Activated CD8-positive, alpha-beta T cell treated with anti-CD3 and anti-CD28 coated beads for 36 hours (primary cell): ENCODE data around the gene NPAS1. TPM values are rescaled to one million over a fixed set of nuclear protein-coding genes. Genes with fewer than 3 reads are reported as not detected.

Source experiments
- ATAC-seq: fragments of 200-7000 bp; cut with Tn5 transposase; one replicate; pipeline ENCODE4 v1.10.0; 2021; ENCODE audit warnings: mild to moderate bottlenecking, moderate library complexity
- CTCF ChIA-PET: fragments of 350-600 bp; sonication (Branson Sonifier 250); formaldehyde crosslinking; loops from one replicate; lab custom pipeline; 2021; ENCODE audit warnings: antibody characterized with exemption; lab: Charles Lee
- POLR2A ChIA-PET: fragments of 350-600 bp; sonication (Branson Sonifier 250); formaldehyde crosslinking; loops from one replicate; lab custom pipeline; 2021; ENCODE audit warnings: antibody characterized with exemption; lab: Charles Lee
- DNase-seq: peaks from one replicate; pipeline ENCODE4 v3.0.0-alpha.2; 2020
- H3K27ac Mint-ChIP-seq: one replicate; pipeline ENCODE4 v1.8.0; 2021; ENCODE audit warnings: mild to moderate bottlenecking, mixed read lengths
- H3K27me3 Mint-ChIP-seq: one replicate; pipeline ENCODE4 v1.8.0; 2021; ENCODE audit warnings: mixed read lengths
- H3K36me3 Mint-ChIP-seq: one replicate; pipeline ENCODE4 v1.8.0; 2021; ENCODE audit warnings: low read depth, mixed read lengths
- H3K4me1 Mint-ChIP-seq: one replicate; pipeline ENCODE4 v1.8.0; 2021; ENCODE audit warnings: low read depth, mixed read lengths
- H3K4me3 Mint-ChIP-seq: one replicate; pipeline ENCODE4 v1.8.0; 2021; ENCODE audit warnings: mild to moderate bottlenecking, moderate library complexity, mixed read lengths
- H3K9me3 Mint-ChIP-seq: one replicate; pipeline ENCODE4 v1.8.0; 2021; ENCODE audit warnings: mixed read lengths
- intact Hi-C: fragments of 100-400 bp; cut with micrococcal nuclease; formaldehyde crosslinking; loops from one replicate; pipeline ENCODE4 v1.10.0; 2022
- total RNA-seq, 2 experiments: library from RNA; stranded (reverse); gene quantifications; one replicate each; pipeline ENCODE4 v1.2.3, GENCODE V29; 2021
- TF ChIP-seq, protein P1 (sequence below): fragments of 200-600 bp; IDR thresholded peaks from one replicate; pipeline ENCODE4 v1.8.0; 2022; ENCODE audit warnings: antibody characterized with exemption, mild to moderate bottlenecking

NPAS1 gene
- total RNA-seq, 2 experiments from 2014 or later, result 0.27 to 0.65 TPM

DNA sequence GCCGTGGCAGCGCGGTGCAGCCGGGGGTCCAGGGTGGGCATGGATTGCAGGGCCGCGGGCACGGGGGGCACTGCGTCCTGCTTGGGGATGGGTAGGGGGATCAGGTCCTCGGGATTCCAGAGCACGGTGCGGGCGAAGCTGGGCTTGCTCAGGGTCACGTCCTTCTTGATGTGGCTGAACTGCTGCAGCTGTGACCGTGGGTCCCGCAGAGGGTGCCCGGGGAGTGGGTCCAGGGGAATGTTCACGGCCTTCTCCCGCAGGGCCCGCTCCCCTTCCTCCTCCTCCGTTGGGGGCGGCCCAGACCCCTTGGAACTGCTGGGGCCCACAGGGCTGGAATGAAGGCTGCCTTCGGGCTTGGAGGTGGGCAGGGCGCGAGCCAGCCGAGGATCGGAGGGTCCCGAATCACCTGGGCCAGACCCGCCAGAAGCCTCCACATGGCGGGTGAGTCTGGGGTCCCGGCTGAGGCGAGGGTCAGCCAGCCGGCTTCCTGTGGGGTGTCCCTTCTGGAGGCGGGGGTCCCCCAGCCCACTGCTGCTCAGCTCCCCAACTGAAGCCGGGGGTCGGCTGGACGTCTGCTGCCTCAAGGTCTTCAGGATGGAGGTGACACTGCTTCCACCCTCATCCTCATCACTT is 47.7 kb downstream of the NPAS1 start:
- Mint-ChIP-seq H3K27ac (no peak overlapping the region), H3K9me3 (no peaks in the 10 kb centered on the region), H3K4me1 (no peaks in the 10 kb centered on the region), H3K4me3 (no peak overlapping the region), H3K36me3 (peaks cover 31% of the 10 kb centered on the region), H3K27me3 (no peaks in the 10 kb centered on the region)
- intact Hi-C loops, result no loop called here
- DNase-seq (no peak), ATAC-seq (no peak)
- CTCF ChIA-PET, result interaction anchor here (1.2 kb wide), 1 partner anchor 58 kb away, joined by 3 read pairs; no protein-coding TSS in a partner anchor
- POLR2A ChIA-PET, result interaction anchor here (1.1 kb wide), 1 partner anchor 21 kb away, joined by 3 read pairs; no protein-coding TSS in a partner anchor
- TF ChIP-seq, protein P1, sequence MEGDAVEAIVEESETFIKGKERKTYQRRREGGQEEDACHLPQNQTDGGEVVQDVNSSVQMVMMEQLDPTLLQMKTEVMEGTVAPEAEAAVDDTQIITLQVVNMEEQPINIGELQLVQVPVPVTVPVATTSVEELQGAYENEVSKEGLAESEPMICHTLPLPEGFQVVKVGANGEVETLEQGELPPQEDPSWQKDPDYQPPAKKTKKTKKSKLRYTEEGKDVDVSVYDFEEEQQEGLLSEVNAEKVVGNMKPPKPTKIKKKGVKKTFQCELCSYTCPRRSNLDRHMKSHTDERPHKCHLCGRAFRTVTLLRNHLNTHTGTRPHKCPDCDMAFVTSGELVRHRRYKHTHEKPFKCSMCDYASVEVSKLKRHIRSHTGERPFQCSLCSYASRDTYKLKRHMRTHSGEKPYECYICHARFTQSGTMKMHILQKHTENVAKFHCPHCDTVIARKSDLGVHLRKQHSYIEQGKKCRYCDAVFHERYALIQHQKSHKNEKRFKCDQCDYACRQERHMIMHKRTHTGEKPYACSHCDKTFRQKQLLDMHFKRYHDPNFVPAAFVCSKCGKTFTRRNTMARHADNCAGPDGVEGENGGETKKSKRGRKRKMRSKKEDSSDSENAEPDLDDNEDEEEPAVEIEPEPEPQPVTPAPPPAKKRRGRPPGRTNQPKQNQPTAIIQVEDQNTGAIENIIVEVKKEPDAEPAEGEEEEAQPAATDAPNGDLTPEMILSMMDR, result no peak

DNA sequence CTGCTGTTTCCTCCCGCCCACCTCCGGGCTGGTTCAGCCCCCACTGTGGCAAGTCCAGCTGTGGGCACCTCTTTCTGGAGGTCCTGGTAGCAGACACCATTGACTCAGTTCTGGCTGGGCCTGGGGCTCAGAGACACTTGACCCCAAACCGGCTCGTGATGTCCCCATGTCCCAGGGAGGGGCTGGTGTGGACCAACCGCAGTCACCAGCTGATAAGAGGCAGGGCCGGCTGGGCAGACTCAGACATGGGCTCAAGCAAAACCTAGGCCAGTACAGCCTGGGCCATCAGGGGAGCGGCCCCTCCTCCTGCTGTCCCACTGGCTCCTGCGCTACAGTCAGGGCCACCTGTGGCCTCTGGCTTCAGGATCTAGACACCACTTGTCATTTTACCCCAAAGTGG is 48.6 kb downstream of the NPAS1 start:
- H3K9me3 Mint-ChIP-seq, result no peaks in the 10 kb centered on the region
- H3K27me3 Mint-ChIP-seq, result no peaks in the 10 kb centered on the region
- no peak for ATAC-seq
- ChIA-PET CTCF (interaction anchor here (1.2 to 1.6 kb wide), 2 partner anchors 13 to 57 kb away, joined by 3 to 4 read pairs; no protein-coding TSS in a partner anchor), POLR2A (interaction anchor here (1.0 to 1.1 kb wide), 2 partner anchors 21 to 22 kb away, joined by 3 read pairs; no protein-coding TSS in a partner anchor)
- H3K27ac Mint-ChIP-seq, result no peak overlapping the region
- H3K4me3 Mint-ChIP-seq, result no peak overlapping the region
- DNase-seq, result no peak
- H3K4me1 Mint-ChIP-seq, result no peaks in the 10 kb centered on the region
- H3K36me3 Mint-ChIP-seq, result peaks cover 35% of the 10 kb centered on the region
- TF ChIP-seq, protein P1, result no peak
- intact Hi-C loops, result no loop called here

DNA sequence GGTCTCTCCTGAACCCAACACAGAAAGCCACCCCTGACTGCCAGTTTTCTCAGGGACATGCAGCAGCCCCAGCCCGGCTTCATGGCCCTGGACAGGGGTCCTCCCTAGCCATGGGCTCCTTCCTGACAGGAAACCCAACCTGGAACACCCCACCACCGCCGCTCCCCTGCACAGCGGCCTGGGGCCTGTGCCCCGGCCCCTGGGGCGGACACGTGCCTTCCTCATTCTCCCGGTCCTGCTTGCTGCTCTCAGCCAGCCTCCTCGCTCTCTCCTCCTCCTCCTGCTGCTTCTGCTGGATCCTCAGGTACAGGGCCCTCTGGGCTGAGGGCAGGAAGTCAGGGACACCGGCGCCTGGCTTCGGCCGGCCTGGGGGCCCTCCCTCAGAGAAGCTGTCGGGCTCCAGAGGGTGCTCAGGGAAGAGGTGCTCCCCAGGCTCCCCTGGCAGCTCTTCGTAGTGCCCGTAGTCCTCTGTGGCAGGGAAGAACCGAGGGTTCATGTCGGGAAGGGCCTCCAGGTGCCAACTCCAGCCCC is 49.3 kb downstream of the NPAS1 start:
- H3K27me3 Mint-ChIP-seq, result no peaks in the 10 kb centered on the region
- DNase-seq, result no peak
- ATAC-seq, result no peak
- H3K36me3 Mint-ChIP-seq, result peaks cover 40% of the 10 kb centered on the region
- ChIA-PET CTCF (interaction anchor here (1.6 kb wide), 1 partner anchor 12 kb away, joined by 4 read pairs; no protein-coding TSS in a partner anchor), POLR2A (interaction anchor here (1.0 kb wide), 1 partner anchor 21 kb away, joined by 3 read pairs; no protein-coding TSS in a partner anchor)
- H3K27ac Mint-ChIP-seq, result no peak overlapping the region
- no peak overlapping the region for H3K4me3 Mint-ChIP-seq
- TF ChIP-seq, protein P1, result no peak
- intact Hi-C loops, result no loop called here
- H3K9me3 Mint-ChIP-seq, result no peaks in the 10 kb centered on the region
- H3K4me1 Mint-ChIP-seq, result no peaks in the 10 kb centered on the region

- no peak overlapping the region for H3K27ac Mint-ChIP-seq
- TF ChIP-seq, protein P1, result no peak
- H3K27me3 Mint-ChIP-seq, result no peaks in the 10 kb centered on the region
- DNase-seq (no peak), ATAC-seq (no peak)
- H3K9me3 Mint-ChIP-seq, result no peaks in the 10 kb centered on the region
- intact Hi-C loops, result no loop called here
- no peak overlapping the region for H3K4me3 Mint-ChIP-seq
- peaks cover 39% of the 10 kb centered on the region for H3K36me3 Mint-ChIP-seq
- CTCF ChIA-PET, result interaction anchor here (0.9 kb wide), 1 partner anchor 56 kb away, joined by 3 read pairs; no protein-coding TSS in a partner anchor
- POLR2A ChIA-PET, result interaction anchor here (1.2 to 1.5 kb wide), 2 partner anchors 42 to 44 kb away, joined by 3 to 4 read pairs; partner anchors contain the start of gene ZC3H4
- H3K4me1 Mint-ChIP-seq, result no peaks in the 10 kb centered on the region
These were observed 50.2 kb downstream of the NPAS1 start for GRCh38 chr19:47069795-47070194.

DNA sequence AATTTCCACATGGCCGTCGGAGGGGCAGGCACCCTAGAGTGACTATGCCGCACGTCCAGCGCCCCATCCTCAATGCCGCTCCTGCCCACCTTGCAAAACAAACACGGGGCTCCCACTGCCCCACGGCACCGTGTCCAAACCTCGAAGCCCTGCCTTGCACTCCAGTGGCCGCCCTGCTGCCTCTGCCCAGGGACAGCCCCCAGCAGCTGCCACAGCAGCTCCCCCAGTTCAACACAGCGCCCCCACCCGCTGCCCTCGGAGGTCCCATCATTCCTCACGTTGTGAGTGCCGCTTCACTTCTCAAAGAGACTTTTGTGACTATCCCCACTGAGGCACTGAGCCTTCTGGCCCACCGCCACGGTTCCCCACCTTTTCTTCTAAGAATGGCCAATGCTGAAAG is 51.1 kb downstream of the NPAS1 start:
- Mint-ChIP-seq H3K27me3 (no peaks in the 10 kb centered on the region), H3K9me3 (no peaks in the 10 kb centered on the region), H3K4me3 (no peak overlapping the region), H3K27ac (no peak overlapping the region), H3K36me3 (peaks cover 47% of the 10 kb centered on the region), H3K4me1 (peaks cover 4% of the 10 kb centered on the region)
- TF ChIP-seq, protein P1, result no peak
- ATAC-seq (no peak), DNase-seq (no peak)
- intact Hi-C loops, result no loop called here
- ChIA-PET CTCF (no interaction called here), POLR2A (interaction anchor here (0.6 to 1.5 kb wide), 3 partner anchors 10 to 43 kb away, joined by 3 to 4 read pairs (median 3); partner anchors contain the start of gene ZC3H4)
